PC-9 (cell line): ENCODE measurements around the gene SCNN1G. TPM values are rescaled to one million over a fixed set of nuclear protein-coding genes. Genes with fewer than 3 reads are reported as not detected.

Source experiments
- BruUV-seq: library from RNA; stranded (reverse); fragments of 400-500 nt; replicated peaks from 2 replicates; lab custom pipeline; 2021; lab: Mats Ljungman, UMichigan
- CTCF ChIA-PET: fragments of 300-600 bp; sonication (Branson Sonifier 250); formaldehyde crosslinking; loops from one replicate; lab custom pipeline; 2022; ENCODE audit warnings: antibody characterized with exemption; lab: Charles Lee
- POLR2A ChIA-PET: fragments of 300-600 bp; sonication (Branson Sonifier 250); formaldehyde crosslinking; loops from one replicate; lab custom pipeline; 2022; ENCODE audit warnings: antibody characterized with exemption; ENCODE audit not compliant: unreplicated experiment; lab: Charles Lee
- DNase-seq, 2 experiments: peaks; one replicate each; pipeline versions ENCODE4 v3.0.0 to v3.0.0-alpha.2; 2015 to 2022; ENCODE audit warnings: mixed read lengths in 1 of 2
- H2AFZ ChIP-seq: fragments of 200-600 bp; sonication (generic); 2 replicates; pipeline ENCODE4 v1.8.1; 2017; ENCODE audit warnings: antibody characterized with exemption
- H3F3A ChIP-seq: fragments of 200-600 bp; sonication (generic); 2 replicates; pipeline ENCODE4 v1.8.1; 2017; ENCODE audit warnings: antibody characterized with exemption, mild to moderate bottlenecking, low read depth; ENCODE audit not compliant: insufficient read depth
- H3K27ac ChIP-seq: fragments of 200-600 bp; sonication (generic); 2 replicates; pipeline ENCODE4 v1.6.1; 2016; ENCODE audit warnings: mixed run types
- H3K27me3 ChIP-seq: fragments of 200-600 bp; sonication (generic); 2 replicates; pipeline ENCODE4 v1.6.1; 2016; ENCODE audit warnings: low read depth, mixed run types; ENCODE audit not compliant: insufficient read depth
- H3K36me3 ChIP-seq: fragments of 200-600 bp; sonication (generic); 2 replicates; pipeline ENCODE4 v1.6.1; 2016; ENCODE audit warnings: low read depth, mixed run types
- H3K4me1 ChIP-seq: fragments of 200-600 bp; sonication (generic); replicated peaks from 2 replicates; pipeline ENCODE4 v1.6.1; 2016; ENCODE audit warnings: mixed run types; ENCODE audit not compliant: insufficient read depth
- H3K4me2 ChIP-seq: fragments of 200-600 bp; sonication (generic); 2 replicates; pipeline ENCODE4 v1.6.1; 2017; ENCODE audit warnings: mixed run types
- H3K4me3 ChIP-seq: fragments of 200-600 bp; sonication (generic); 2 replicates; pipeline ENCODE4 v1.6.1; 2016; ENCODE audit warnings: mixed run types
- H3K79me2 ChIP-seq: fragments of 200-600 bp; sonication (generic); 2 replicates; pipeline ENCODE4 v1.6.1; 2017; ENCODE audit warnings: low read depth, mixed run types
- H3K9me2 ChIP-seq: fragments of 200-600 bp; sonication (generic); 2 replicates; pipeline ENCODE4 v1.8.1; 2017; ENCODE audit warnings: mild to moderate bottlenecking; ENCODE audit not compliant: insufficient read depth
- H3K9me3 ChIP-seq: fragments of 200-600 bp; sonication (generic); 2 replicates; pipeline ENCODE4 v1.8.1; 2016; ENCODE audit warnings: low read depth; ENCODE audit not compliant: insufficient read depth
- H4K20me1 ChIP-seq: fragments of 200-600 bp; sonication (generic); 2 replicates; pipeline ENCODE4 v1.8.1; 2017; ENCODE audit not compliant: insufficient read depth
- EZH2 ChIP-seq: fragments of 200-600 bp; sonication (generic); IDR thresholded peaks from 2 replicates; pipeline ENCODE4 v1.8.0; 2017; ENCODE audit warnings: antibody characterized with exemption, low read depth
- intact Hi-C: fragments of 100-400 bp; cut with micrococcal nuclease; formaldehyde crosslinking; loops from one replicate; pipeline ENCODE4 v1.10.0; 2022; ENCODE audit not compliant: unreplicated experiment
- total RNA-seq: library from RNA; stranded (reverse); gene quantifications from 2 replicates; pipeline ENCODE4 v1.2.3, GENCODE V29; 2021
- TF ChIP-seq, protein P1 (sequence below): fragments of 200-600 bp; sonication (generic); conservative IDR thresholded peaks from 2 replicates; pipeline ENCODE4 v1.6.1; 2017; ENCODE audit warnings: mixed run types, antibody characterized with exemption, mild to moderate bottlenecking, moderate library complexity

SCNN1G gene
- total RNA-seq, 1 experiment from 2014 or later, result not detected

DNA sequence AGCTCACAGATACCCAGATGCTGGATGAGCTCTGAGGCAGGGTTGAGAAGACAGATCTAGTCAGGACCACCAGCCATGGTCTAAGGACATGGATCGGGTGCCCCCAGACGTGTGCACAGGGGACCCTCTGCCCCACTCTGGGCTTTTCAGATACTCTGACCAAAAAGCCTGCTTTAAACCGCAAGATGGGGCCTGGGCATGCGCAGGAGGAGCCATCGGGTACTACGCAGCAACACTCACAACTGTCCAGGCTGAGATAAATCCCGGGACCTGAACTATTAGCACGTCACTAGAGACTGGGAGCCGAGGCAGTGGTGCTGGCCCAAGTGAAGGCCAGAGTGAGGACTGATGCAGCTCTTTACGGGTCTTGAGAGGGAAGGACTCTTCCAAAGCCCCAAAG lies 32.9 kb downstream of the SCNN1G start:
- Histone ChIP-seq H4K20me1 (no peaks in the 10 kb centered on the region), H3F3A (0 out of 2 replicates have a peak, but pooled peaks cover 8% of the 10 kb centered on the region), H3K4me3 (no peak overlapping the region), H3K79me2 (no peaks in the 10 kb centered on the region), H3K27me3 (no peaks in the 10 kb centered on the region), H3K4me2 (no peak overlapping the region), H3K36me3 (no peaks in the 10 kb centered on the region), H2AFZ (no peak overlapping the region), H3K9me2 (no peaks in the 10 kb centered on the region), H3K27ac (no peak overlapping the region), H3K9me3 (no peaks in the 10 kb centered on the region), H3K4me1 (no peaks in the 10 kb centered on the region)
- BruUV-seq, result no TSS peak
- TF ChIP-seq EZH2, result no peak
- TF ChIP-seq, protein P1, sequence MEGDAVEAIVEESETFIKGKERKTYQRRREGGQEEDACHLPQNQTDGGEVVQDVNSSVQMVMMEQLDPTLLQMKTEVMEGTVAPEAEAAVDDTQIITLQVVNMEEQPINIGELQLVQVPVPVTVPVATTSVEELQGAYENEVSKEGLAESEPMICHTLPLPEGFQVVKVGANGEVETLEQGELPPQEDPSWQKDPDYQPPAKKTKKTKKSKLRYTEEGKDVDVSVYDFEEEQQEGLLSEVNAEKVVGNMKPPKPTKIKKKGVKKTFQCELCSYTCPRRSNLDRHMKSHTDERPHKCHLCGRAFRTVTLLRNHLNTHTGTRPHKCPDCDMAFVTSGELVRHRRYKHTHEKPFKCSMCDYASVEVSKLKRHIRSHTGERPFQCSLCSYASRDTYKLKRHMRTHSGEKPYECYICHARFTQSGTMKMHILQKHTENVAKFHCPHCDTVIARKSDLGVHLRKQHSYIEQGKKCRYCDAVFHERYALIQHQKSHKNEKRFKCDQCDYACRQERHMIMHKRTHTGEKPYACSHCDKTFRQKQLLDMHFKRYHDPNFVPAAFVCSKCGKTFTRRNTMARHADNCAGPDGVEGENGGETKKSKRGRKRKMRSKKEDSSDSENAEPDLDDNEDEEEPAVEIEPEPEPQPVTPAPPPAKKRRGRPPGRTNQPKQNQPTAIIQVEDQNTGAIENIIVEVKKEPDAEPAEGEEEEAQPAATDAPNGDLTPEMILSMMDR, result no peak
- no peak for DNase-seq
- intact Hi-C loops, result no loop called here
- ChIA-PET CTCF (no interaction called here), POLR2A (no interaction called here)

DNA sequence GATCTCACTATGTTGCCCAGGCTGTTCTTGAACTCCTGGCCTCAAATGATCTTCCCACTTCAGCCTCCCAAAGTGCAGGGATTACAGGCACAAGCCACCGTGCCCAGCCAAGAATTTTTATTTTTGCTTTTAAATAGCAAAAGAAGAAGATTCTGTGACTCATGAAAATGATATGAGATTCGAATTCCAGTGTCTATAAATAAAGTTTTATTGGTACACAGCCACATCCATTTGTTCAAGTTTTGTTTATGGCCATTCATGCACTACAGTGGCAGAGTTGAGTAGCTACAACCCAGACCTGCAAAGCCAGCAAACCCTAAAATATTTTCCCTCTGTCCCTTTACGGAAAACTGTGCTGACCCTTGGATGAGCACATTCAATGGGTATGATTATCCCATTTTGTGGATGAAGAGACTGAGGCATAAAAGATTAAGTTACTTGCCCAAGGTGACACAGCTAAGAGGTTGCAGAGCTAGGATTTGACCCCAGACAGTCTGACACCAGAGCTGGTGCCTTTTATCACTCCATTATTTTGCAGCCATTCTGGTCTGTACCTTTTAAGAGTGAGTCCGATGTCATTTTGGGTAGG lies 34.2 kb downstream of the SCNN1G start:
- H3K4me1 ChIP-seq, result no peaks in the 10 kb centered on the region
- CTCF ChIA-PET, result no interaction called here
- BruUV-seq, result no TSS peak
- H3K79me2 ChIP-seq, result no peaks in the 10 kb centered on the region
- H3K4me2 ChIP-seq, result no peak overlapping the region
- no peaks in the 10 kb centered on the region for H4K20me1 ChIP-seq
- POLR2A ChIA-PET, result no interaction called here
- TF ChIP-seq, protein P1, result no peak
- no peak for TF ChIP-seq EZH2
- H3K27ac ChIP-seq, result no peak overlapping the region
- no peaks in the 10 kb centered on the region for H3K27me3 ChIP-seq
- no peaks in the 10 kb centered on the region for H3K9me2 ChIP-seq
- no peaks in the 10 kb centered on the region for H3K36me3 ChIP-seq
- no peak for DNase-seq
- no peak overlapping the region for H2AFZ ChIP-seq
- H3K4me3 ChIP-seq, result no peak overlapping the region
- H3F3A ChIP-seq, result 0 out of 2 replicates have a peak, but pooled peaks cover 8% of the 10 kb centered on the region
- intact Hi-C loops, result no loop called here
- no peaks in the 10 kb centered on the region for H3K9me3 ChIP-seq

DNA sequence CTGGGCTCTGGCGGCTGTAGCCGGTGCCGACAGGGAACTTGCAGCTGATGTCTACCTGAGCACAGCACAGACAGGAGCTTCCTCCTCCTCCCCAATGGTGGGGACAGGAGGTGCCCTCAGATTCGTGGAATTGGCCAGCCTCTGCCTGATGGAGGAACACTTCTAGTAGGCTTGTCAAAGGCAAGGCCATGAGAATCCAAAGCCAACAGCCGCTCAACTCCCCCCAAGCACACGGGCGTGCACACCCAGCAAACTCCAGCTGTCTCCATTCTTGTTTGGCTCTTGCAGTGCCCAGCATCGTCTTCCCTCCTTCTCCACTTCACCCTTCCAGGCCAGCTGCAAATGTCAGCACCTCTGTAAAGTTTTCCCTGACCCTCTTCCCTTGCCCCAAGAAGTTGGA lies 35.1 kb downstream of the SCNN1G start:
- H3K79me2 ChIP-seq, result no peaks in the 10 kb centered on the region
- BruUV-seq, result no TSS peak
- no peaks in the 10 kb centered on the region for H3K9me3 ChIP-seq
- CTCF ChIA-PET, result no interaction called here
- POLR2A ChIA-PET, result no interaction called here
- no peaks in the 10 kb centered on the region for H4K20me1 ChIP-seq
- TF ChIP-seq, protein P1, result no peak
- no peak for TF ChIP-seq EZH2
- no peak overlapping the region for H3K4me2 ChIP-seq
- intact Hi-C loops, result no loop called here
- peaks cover 11% of the 10 kb centered on the region; the same call in 1 of the 2 replicates for H3F3A ChIP-seq
- no peaks in the 10 kb centered on the region for H3K36me3 ChIP-seq
- H3K4me1 ChIP-seq, result no peaks in the 10 kb centered on the region
- H3K4me3 ChIP-seq, result no peak overlapping the region
- H3K27me3 ChIP-seq, result no peaks in the 10 kb centered on the region
- no peak overlapping the region for H3K27ac ChIP-seq
- no peak for DNase-seq
- H3K9me2 ChIP-seq, result no peaks in the 10 kb centered on the region
- H2AFZ ChIP-seq, result no peak overlapping the region
